ENCODE data around the gene NUPR2.
"Not testable (repeated sequence)": the region's sequence is repeated elsewhere in the genome, so short reads cannot be mapped to it uniquely, and the experiment has no call there.

Gene NUPR2

DNA sequence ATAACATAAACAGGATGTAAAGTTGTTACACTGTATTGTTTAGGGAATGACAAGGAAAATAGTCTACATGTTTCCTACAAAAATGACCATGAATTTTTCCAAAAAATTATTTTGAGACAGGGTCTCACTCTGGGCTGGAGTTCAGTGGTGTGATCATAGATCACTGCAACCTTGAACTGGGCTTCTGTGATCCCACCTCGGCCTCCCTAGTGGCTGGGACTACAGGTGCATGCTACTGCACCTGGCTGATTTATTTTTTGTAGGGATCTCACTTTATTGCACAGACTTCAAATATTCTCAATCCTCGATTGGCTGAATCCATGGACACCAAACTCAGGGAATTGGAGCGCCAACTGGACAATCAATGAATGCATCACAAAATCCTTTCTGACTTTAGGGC lies 16.6 kb downstream of the NUPR2 start:
- no peaks in the 10 kb centered on the region for H3K4me1 Mint-ChIP-seq (ENCODE audit: low read depth)
- no peak overlapping the region for H3K27ac Mint-ChIP-seq
- no peak overlapping the region for H3K4me3 Mint-ChIP-seq
- H3K9me3 Mint-ChIP-seq = no peaks in the 10 kb centered on the region
- no peaks in the 10 kb centered on the region for H3K27me3 Mint-ChIP-seq
- intact Hi-C loops (cut with micrococcal nuclease) = no loop called here
- H3K36me3 Mint-ChIP-seq (ENCODE audit: low read depth) = peaks cover 63% of the 10 kb centered on the region

DNA sequence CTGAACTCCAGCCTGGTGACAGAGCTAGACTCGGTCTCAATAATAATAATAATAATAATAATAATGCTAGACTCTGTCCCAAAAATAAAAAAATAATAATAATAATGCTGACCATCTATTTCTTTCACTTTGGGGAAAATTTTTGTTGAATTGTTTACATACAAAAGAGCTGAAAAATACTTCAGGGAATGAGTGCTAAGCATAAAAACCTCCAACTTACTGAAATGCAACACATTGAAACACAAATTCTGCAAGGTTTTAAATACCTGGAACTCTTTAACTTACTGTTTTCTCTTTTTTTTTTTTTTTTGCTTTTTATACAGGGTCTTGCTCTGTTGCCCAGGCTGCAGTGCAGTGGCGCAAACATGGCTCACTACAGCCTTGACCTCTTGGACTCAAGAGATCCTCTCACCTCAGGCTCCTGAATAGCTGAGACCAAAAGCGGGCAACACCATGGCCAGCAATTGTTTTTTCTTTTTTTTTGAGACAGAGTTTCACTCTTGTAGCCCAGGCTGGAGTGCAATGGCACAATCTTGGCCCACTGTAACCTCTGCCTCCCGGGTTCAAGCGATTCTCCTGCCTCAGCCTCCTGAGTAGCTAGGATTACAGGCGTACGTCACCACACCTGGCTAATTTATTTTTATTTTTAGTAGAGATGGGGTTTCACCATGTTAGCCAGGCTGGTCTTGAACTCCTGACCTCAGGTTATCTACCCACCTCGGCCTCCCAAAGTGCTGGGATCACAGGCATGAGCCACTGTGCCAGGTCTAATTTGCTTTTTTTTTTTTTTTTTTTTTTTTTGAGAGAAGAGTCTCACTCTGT lies 17.8 kb downstream of the NUPR2 start:
- H3K36me3 Mint-ChIP-seq (ENCODE audit: low read depth) = peaks cover 50% of the 10 kb centered on the region
- H3K9me3 Mint-ChIP-seq; H3K4me3 Mint-ChIP-seq; H3K27ac Mint-ChIP-seq; intact Hi-C loops (cut with micrococcal nuclease); H3K4me1 Mint-ChIP-seq (ENCODE audit: low read depth); H3K27me3 Mint-ChIP-seq: not testable (repeated sequence)

- Mint-ChIP-seq H3K4me1 (ENCODE audit: low read depth) (no peaks in the 10 kb centered on the region), H3K27ac (no peak overlapping the region)
- intact Hi-C loops (cut with micrococcal nuclease) = no loop called here
These were observed 18.5 kb downstream of the NUPR2 start for GRCh38 chr7:56097700-56098099.

GRCh38 chr7:56092789-56093531 lies 23.3 kb downstream of the NUPR2 start, which contains the start of gene PHKG1:
Gene PHKG1 (minus strand): TSS chr7:56092952. CDS start chr7:56088941, 4,011 bp downstream.
- Mint-ChIP-seq H3K27ac (no peak within 1 kb of the TSS), H3K36me3 (ENCODE audit: low read depth) (peaks cover 21% of the 10 kb centered on the region), H3K9me3 (no peaks in the 10 kb centered on the region), H3K4me3 (no peak within 1 kb of the TSS), H3K27me3 (no peaks in the 10 kb centered on the region), H3K4me1 (ENCODE audit: low read depth) (no peaks in the 10 kb centered on the region)
- intact Hi-C loops (cut with micrococcal nuclease) = no loop called here

More at GRCh38 chr7:56097700-56098099, 18.5 kb downstream of the NUPR2 start:
- Mint-ChIP-seq H3K36me3 (ENCODE audit: low read depth) (peaks cover 44% of the 10 kb centered on the region), H3K9me3 (no peaks in the 10 kb centered on the region), H3K27me3 (no peaks in the 10 kb centered on the region), H3K4me3 (no peak overlapping the region)

DNA sequence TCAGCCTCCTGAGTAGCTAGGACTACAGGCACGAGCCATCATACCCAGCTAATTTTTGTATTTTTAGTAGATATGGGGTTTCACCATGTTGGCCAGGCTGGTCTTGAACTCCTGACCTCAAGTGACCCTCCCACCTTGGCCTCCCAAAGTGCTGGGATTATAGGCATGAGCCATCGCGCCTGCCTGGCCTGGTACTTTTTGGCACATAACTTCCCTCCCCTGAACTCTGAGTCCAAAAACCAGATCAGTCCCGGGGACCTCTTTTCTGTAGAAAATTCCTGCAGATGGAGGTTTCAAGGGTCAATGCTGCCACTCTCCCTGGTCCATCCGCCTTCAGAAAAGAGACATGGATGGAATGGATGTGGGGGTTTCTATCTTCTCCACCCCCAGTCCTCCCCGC lies 23.8 kb downstream of the NUPR2 start:
- H3K4me3 Mint-ChIP-seq; H3K27ac Mint-ChIP-seq; H3K27me3 Mint-ChIP-seq; H3K9me3 Mint-ChIP-seq; H3K4me1 Mint-ChIP-seq (ENCODE audit: low read depth); intact Hi-C loops (cut with micrococcal nuclease): not testable (repeated sequence)
- peaks cover 26% of the 10 kb centered on the region for H3K36me3 Mint-ChIP-seq (ENCODE audit: low read depth)

DNA sequence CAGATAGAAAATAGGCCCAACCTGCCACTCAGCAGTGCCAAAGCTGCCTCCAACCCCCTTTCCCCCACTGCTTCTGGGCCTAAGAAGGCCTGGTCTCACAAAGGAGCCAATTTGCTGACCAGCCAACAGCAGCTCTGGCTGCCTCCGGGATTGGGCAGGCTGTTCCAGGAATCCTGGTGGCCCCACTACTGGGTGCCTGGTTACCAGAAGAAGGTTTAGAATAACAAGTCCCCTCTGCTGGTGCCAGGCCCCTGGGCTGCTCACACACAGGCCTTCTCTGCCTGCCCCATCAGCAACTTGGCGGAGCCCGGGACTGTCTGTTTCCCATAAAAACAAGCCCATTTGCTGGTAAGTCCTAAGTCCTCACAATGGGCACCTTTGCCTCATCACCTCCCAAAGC lies 24.6 kb downstream of the NUPR2 start:
- Mint-ChIP-seq H3K36me3 (ENCODE audit: low read depth) (peaks cover 34% of the 10 kb centered on the region), H3K4me1 (ENCODE audit: low read depth) (no peaks in the 10 kb centered on the region), H3K27ac (no peak overlapping the region), H3K27me3 (no peaks in the 10 kb centered on the region), H3K4me3 (no peak overlapping the region), H3K9me3 (no peaks in the 10 kb centered on the region)
- intact Hi-C loops (cut with micrococcal nuclease) = no loop called here

DNA sequence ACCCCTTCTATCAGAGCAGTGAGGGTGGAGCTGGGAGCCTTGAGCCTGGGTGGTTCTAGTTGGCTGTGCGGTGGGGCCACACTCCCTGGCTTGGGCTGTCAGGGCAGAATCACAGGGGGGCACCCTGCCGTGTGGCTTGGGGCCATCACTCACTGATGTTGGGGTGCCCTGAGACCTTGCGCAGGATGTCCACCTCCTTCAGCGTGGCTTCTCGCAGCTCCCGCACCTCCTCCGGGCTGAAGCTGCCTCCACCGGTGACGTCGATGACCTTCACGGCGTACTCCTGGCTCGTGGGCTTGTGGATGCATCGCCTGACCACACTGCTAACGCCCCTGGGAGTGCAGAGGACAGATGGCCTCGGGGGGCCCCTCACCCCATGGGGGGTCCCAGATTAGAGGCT lies 28.8 kb downstream of the NUPR2 start:
- Mint-ChIP-seq H3K9me3 (no peaks in the 10 kb centered on the region), H3K4me3 (no peak overlapping the region), H3K36me3 (ENCODE audit: low read depth) (peaks cover 64% of the 10 kb centered on the region), H3K4me1 (ENCODE audit: low read depth) (no peaks in the 10 kb centered on the region), H3K27me3 (no peaks in the 10 kb centered on the region), H3K27ac (no peak overlapping the region)
- intact Hi-C loops (cut with micrococcal nuclease) = no loop called here

DNA sequence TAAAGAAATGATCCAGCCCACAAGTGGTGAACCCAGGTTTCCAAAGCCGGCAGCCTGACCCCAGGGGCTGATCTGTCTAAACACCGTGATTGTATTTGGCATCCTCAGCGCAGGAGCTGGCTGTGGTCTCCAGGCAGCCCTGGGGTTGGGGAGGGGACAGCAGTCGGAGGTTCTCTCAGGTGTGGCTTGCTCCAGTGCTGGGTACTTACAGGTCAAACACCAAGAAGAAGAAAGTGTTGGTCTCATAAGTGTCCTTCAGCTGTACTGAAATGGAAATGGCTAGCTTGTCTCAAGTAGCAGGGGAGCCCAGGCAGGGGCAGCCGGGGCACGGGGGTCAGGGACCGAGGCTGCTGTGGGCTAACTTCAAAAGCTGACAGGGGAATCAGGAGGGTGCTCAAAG lies 29.5 kb downstream of the NUPR2 start:
- H3K9me3 Mint-ChIP-seq = no peaks in the 10 kb centered on the region
- H3K4me3 Mint-ChIP-seq = no peak overlapping the region
- peaks cover 71% of the 10 kb centered on the region for H3K36me3 Mint-ChIP-seq (ENCODE audit: low read depth)
- H3K4me1 Mint-ChIP-seq (ENCODE audit: low read depth) = no peaks in the 10 kb centered on the region
- H3K27me3 Mint-ChIP-seq = no peaks in the 10 kb centered on the region
- no peak overlapping the region for H3K27ac Mint-ChIP-seq
- intact Hi-C loops (cut with micrococcal nuclease) = no loop called here

DNA sequence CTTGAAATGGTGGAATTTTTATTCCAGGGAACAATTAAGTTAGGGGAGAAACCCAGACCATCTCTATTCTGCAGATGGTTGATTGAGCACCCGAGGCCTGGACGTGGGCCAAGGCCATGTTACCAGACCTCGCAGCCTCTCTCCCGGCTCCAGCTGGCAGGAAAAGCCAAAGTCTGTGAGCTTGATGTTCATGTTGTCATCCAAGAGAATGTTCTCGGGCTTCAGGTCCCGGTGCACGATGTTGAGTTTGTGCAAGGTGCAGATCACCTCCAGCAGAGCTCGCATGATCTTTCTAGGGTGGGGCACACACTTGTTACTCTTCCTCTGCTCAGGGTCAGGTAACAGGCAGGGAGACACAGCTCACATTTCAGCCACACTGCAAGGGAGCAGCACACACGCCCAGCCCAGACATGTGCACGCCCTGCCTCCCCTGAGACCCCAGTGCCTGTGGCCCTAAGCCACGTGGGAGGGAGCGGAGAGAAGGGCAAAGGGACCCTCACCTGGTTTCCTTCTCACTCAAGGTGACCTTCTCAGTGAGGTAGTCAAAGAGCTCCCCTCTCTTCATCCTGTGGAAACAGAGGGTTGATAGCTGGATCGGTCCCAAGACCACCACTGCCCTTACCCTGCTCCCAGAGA lies 32.9 kb downstream of the NUPR2 start:
- intact Hi-C loops (cut with micrococcal nuclease) = loop anchor here (5.0 kb wide), 1 partner anchor 806 kb away; no protein-coding TSS in a partner anchor
- H3K4me1 Mint-ChIP-seq (ENCODE audit: low read depth) = no peaks in the 10 kb centered on the region
- H3K4me3 Mint-ChIP-seq = no peak overlapping the region
- H3K9me3 Mint-ChIP-seq = no peaks in the 10 kb centered on the region
- no peaks in the 10 kb centered on the region for H3K27me3 Mint-ChIP-seq
- H3K36me3 Mint-ChIP-seq (ENCODE audit: low read depth) = peaks cover 93% of the 10 kb centered on the region
- no peak overlapping the region for H3K27ac Mint-ChIP-seq

GRCh38 chr7:56081626-56082340 lies 34.4 kb downstream of the NUPR2 start:
- intact Hi-C loops (cut with micrococcal nuclease) = loop anchor here (5.0 kb wide), 1 partner anchor 804 kb away; no protein-coding TSS in a partner anchor
- Mint-ChIP-seq H3K27me3 (no peaks in the 10 kb centered on the region), H3K4me1 (ENCODE audit: low read depth) (no peaks in the 10 kb centered on the region), H3K36me3 (ENCODE audit: low read depth) (peaks cover 92% of the 10 kb centered on the region), H3K9me3 (no peaks in the 10 kb centered on the region), H3K4me3 (no peak overlapping the region), H3K27ac (no peak overlapping the region)

DNA sequence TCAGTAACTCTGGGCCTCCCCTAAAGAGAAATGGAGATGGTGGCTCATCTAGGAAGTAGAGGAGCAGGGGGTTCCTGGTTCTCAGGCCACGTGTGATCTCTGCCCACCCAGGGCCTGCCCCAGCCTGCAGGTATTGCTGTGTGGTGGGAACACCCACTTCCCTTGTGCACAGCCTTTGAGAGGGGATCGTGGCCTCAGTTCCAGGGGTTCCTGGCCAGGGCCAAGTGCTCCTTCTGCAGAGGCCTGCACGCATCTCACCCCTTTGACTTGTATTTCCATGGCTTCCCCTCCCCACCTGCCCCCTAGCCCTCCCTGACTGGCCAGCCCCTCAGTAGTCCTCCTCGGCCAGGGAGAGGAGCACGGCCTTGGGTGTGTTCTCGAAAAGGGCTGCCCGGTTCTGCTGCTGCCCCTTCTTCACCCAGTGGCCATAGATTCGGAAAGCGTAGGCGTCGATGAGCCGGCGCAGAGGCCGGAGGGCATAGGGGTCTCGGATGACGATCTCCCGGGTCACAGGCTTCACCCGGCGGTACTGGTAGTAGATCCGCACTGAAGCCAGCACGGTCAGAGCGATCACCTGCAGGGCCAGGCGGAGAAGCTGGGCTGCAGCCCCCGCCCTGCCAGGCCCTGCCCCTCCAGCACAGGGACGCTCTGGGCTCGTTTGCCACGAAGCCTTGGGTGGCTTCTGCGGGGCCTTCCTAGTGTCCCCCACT lies 35.3 kb downstream of the NUPR2 start:
- not testable (repeated sequence) for H3K27me3 Mint-ChIP-seq; H3K9me3 Mint-ChIP-seq; H3K4me1 Mint-ChIP-seq (ENCODE audit: low read depth); H3K4me3 Mint-ChIP-seq
- intact Hi-C loops (cut with micrococcal nuclease) = loop anchor here (5.0 kb wide), 1 partner anchor 804 kb away; no protein-coding TSS in a partner anchor
- Mint-ChIP-seq H3K27ac (peak overlapping the region; percentile 7), H3K36me3 (ENCODE audit: low read depth) (peaks cover 90% of the 10 kb centered on the region)

DNA sequence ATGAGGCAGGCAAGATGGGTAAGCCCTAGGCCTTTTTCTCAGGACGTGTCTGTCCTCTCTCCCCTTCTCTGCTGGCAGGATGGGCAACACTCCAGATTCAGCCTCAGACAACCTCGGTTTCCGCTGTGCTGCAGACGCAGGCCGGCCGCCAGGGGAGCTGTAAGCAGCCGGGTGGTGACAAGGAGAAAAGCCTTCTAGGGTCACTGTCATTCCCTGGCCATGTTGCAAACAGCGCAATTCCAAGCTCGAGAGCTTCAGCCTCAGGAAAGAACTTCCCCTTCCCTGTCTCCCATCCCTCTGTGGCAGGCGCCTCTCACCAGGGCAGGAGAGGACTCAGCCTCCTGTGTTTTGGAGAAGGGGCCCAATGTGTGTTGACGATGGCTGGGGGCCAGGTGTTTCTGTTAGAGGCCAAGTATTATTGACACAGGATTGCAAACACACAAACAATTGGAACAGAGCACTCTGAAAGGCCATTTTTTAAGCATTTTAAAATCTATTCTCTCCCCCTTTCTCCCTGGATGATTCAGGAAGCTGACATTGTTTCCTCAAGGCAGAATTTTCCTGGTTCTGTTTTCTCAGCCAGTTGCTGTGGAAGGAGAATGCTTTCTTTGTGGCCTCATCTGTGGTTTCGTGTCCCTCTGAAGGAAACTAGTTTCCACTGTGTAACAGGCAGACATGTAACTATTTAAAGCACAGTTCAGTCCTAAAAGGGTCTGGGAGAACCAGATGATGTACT lies 36.6 kb downstream of the NUPR2 start:
- intact Hi-C loops (cut with micrococcal nuclease) = loop anchor here (5.0 kb wide), 1 partner anchor 802 kb away; no protein-coding TSS in a partner anchor
- no peaks in the 10 kb centered on the region for H3K9me3 Mint-ChIP-seq
- H3K4me3 Mint-ChIP-seq = no peak overlapping the region
- peaks cover 93% of the 10 kb centered on the region for H3K36me3 Mint-ChIP-seq (ENCODE audit: low read depth)
- no peak overlapping the region for H3K27ac Mint-ChIP-seq
- no peaks in the 10 kb centered on the region for H3K27me3 Mint-ChIP-seq
- H3K4me1 Mint-ChIP-seq (ENCODE audit: low read depth) = no peaks in the 10 kb centered on the region
